ENCODE measurements around the gene SMAGP.
"Not testable (repeated sequence)": the region's sequence is repeated elsewhere in the genome, so short reads cannot be mapped to it uniquely, and the experiment has no call there.

The SMAGP gene

GRCh38 chr12:51224625-51225024, 45.6 kb downstream of the SMAGP start:
- DNase-seq (ENCODE audit: low spot score): no peak

- DNase-seq (ENCODE audit: low spot score): no peak
Observed at GRCh38 chr12:51222461-51222860, 47.8 kb downstream of the SMAGP start.

- not testable (repeated sequence) for DNase-seq (ENCODE audit: low spot score)
Observed at GRCh38 chr12:51219857-51220256, 50.4 kb downstream of the SMAGP start.

DNA sequence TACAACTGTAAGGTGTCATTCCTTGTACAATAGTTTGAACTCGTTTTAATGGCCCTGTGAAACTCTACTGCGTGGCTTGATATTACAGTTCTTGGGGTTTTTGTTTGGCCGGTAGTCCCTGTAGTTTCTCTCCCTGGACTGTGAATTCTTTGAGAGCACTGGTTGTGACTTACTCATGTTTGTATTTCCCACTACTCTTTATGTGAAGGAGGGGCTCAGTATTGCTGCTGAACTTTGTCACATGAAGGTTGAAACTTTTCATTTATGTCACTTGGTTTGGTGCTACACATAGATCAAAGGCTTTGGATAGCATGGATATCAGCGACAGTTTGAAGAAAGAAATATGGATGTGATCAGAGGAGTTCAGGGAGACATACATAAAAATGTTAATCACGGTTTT, 50.9 kb downstream of the SMAGP start:
- DNase-seq (ENCODE audit: low spot score): no peak

DNA sequence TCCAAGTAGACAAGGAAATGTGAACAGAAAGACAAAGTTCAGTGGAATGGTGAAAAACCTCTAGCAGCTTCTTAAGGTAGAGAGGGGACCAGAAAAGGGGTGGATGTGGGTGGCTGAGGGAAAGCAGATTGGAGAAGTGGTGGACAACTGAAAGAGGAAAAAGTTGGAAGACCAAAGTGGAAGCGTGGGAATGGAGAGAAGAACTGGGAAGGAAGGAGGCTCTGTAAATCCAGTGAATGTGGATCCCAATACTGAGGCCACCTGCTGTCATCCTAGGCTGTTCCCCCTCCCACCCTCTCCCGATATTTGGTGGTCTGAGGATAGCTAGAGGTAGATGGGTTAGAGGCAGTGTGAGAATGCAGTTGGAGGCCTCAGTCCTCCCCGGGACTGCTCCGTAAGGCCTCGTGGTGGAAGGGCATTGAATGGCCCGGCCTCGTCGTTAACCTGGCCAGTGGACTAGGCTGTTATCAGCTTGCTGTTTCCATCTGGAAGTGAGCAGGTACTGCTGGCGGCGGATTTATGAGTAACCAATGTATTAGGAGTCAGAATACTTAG, 51.5 kb downstream of the SMAGP start:
- DNase-seq (ENCODE audit: low spot score): no peak

DNA sequence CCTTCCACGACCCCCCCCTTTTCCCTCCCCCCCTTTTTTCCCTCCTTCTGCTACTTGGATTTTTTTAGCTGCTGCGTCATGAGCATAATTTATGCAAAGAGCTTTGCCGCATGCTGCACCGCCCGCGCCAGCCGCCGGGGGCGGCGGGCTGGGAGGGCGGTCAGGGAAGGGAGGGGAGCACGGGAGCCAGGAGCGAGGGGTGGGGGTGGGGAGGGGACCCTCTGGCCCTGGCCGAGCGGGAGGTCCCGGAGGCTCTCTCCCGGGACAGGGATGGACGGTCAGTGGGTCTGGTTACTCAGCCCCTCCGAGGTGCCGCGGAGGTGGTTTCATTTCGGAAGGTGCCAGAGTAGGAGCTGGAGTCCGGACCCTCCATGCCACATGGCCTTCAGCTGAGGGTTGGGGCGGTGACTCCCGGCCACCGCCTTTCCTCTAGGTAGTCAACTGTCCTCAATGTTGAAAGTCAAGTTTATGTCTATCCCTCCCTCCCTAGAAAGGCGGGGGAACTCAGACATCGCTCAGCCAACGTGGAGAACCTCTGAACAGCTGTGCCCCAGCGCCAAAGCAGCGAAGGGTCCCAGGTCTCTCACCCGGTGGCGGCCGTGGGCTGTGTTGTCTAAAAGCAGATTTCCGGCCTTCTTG, 52.1 kb downstream of the SMAGP start, which contains the start of gene POU6F1:
POU6F1 (minus strand) TSS at position 95 of the 639 bp plus-strand sequence. CDS start 11,226 bp downstream, outside the sequence.
- DNase-seq (ENCODE audit: low spot score): peak; percentile 88

DNA sequence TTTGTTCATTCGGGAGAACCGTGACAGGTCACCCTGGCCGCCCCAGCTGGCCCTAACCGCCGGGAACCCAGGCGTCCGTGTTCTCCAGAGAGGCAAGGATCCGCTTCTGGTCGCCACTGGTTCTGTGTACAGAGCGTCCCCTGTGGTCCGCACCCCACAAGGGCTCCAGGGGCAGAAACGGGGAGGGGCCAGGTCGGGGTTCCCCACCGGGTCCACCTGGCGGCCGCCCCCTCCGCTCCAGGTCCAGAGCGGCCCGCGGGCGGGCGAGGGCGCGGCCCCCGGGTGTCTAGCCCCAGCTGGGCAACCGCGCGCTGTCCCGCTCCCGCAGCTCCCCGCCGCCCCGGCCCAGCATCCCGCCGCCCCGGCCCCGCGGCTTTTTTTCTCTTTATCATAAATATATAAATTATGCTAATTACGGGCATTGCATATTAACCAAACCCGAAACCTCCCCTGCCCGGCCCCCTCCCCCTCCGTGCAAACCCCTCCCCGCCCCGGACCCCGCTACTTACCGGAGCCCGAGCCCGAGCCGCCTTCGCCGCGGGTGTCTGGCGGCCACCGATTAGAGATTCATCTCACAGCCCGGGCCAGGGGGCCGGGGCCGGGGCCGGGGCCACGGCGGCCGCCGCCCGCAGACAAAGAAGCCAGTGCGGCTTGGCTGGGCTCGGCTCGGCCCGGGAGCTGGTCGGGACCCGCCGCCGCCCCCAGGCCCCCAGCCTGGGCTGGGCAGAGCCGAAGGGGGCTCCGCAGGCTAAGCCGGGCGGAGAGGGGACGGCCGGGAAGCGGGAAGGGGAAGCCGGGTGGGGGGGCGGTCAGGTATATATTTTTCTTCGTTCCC, 52.9 kb downstream of the SMAGP start:
- DNase-seq (ENCODE audit: low spot score): peak; percentile 58

GRCh38 chr12:51216642-51217041, 53.6 kb downstream of the SMAGP start:
- no peak for DNase-seq (ENCODE audit: low spot score)

DNA sequence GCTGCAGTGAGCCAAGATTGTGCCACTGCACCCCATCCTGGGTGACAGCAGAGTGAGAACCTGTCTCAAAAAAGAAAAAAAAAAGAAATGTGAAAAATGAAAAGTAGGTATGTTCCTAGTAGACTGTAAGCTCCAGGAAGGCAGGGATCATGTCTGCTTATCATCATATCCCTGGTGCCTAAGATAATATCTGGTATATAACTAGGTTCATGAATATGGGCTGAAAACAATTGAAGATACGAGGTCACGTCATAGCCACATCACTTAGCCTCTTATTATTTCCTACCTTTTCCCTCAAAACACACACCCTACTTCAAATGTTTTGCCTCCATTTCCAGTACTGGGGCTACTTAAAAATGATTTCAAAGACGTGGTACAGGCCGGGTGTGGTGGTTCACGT, 55.3 kb downstream of the SMAGP start:
- DNase-seq (ENCODE audit: low spot score): no peak

DNA sequence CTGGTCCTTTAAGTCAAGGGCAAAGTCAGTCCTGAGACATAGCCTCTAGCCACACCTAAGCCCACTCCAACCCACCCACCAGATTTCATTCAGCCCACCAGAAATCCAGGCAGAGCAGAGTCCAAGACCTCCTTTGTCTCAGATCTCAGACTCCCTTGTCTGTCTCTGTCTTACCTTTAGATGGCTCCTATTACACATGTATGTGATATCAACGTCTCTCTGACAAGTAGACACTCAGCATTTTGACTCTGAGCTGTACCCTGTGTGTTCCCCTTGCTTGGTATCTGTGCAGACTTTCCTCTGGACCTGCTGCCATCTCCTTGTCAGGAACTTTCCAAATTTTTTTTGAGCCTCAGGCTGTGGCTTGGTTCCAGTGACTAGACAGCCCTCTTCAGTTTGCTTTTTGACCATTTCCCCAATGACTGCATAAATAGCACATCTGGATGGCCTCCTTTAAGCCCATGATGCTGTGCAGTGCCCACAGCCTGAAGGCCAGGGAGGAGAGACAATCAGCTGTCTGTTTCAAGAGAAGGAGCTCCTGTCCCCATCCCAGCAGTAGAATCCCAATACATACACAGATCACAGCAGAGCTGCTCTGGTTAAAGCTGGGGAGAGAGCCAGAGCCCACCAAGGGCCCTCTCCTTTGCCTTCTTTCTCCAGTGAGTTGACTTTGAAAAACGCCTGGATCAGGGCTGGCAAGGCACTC, 59.4 kb downstream of the SMAGP start:
- DNase-seq (ENCODE audit: low spot score): peak; percentile 93

DNA sequence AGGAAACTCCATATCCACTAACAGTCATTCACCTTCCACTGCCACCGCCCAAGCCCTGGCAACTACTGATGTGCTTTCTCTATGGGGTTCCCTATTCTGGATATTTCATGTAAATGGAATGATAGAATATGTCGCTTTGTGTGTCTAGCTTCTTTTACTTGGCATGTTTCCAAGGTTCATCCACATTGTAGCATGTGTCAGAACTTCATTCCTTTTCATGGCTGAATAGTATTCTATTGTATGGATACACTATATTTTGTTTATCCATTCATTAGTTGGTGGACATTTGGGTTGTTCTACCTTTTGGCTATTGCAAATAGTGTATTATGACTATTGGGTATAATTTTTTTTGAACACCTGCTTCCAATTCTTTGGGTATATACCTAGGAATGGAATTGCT, 61.0 kb downstream of the SMAGP start:
- no peak for DNase-seq (ENCODE audit: low spot score)

- no peak for DNase-seq (ENCODE audit: low spot score)
Observed at GRCh38 chr12:51208016-51208660, 62.1 kb downstream of the SMAGP start.

- DNase-seq (ENCODE audit: low spot score): peak; percentile 78
Observed at GRCh38 chr12:51205350-51205749, 64.9 kb downstream of the SMAGP start.

GRCh38 chr12:51202718-51203117, 67.5 kb downstream of the SMAGP start:
- DNase-seq (ENCODE audit: low spot score): no peak

DNA sequence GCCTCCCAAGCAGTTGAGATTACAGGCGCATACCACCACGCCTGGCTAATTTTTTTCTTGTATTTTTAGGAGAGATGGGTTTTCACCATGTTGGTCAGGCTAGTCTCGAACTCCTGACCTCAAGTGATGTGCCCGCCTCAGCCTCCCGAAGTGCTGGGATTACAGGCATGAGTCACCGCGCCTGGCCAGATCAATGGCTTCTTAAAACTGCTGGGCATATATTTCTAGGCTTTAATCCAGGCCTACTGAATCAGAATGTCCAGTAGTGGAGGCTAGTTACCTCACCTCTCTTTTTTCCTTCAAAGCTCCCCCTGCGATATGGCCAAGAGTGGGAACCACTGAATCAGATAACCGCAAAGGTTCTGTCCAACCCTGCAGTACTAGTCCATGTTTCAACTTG, 69.4 kb downstream of the SMAGP start:
- DNase-seq (ENCODE audit: low spot score): no peak

DNA sequence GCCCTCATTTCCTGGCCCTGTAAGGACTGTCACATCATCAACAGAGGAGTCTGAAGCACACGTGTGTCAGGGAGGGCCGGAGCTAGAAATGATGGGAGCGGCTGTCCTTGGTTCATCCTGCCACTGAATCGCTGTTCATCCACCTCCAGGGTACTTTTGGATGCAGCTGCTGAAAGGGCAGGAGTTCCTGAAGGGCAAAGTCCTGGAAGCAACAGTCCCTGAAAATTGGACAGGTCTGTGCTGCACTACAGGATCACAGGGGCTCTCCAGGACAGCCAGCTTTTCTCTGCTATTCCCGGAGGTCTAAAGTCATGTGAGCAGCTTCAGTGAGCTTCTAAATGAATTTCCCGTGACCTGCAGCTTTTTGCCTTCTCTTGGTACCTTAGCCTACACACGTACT, 70.1 kb downstream of the SMAGP start:
- DNase-seq (ENCODE audit: low spot score): no peak

- no peak for DNase-seq (ENCODE audit: low spot score)
Observed at GRCh38 chr12:51199366-51199945, 70.8 kb downstream of the SMAGP start.

DNA sequence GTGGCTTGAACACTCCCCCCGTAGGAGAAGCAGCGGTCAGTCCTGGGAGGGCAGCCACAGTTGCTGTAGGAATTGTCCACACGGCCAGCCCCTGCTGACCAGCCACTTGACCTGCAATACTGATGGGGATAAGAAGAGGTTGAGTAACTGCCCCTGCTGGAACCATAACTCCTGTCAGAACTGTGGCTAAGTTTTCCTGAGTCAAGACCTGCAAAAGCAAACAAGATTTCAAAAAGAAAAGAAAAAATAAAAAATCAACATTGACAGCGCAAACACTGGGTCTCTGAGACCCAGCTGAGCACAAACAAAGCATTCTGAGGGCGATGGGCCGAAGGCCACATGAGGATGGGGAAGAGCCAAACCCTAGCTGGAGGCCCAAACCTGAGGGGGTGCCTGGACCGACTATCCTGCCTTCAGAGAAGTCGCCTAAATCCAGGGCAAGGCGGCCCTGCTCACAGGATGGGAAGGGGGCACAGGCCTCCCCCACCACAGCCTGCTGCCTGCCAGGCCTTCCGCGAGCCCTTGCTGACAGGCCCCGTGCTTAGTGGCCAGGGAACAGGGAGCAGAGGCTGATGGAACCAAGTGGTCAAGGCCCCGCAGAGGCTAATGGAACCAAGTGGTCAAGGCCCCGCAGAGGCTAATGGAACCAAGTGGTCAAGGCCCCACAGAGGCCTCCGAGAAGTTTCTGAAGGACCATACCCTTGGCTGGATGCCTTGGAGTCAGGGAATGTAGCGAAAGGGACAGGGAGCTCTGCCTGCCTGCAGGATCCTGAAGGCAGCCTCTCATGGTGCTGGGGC, 71.4 kb downstream of the SMAGP start:
- no peak for DNase-seq (ENCODE audit: low spot score)

DNA sequence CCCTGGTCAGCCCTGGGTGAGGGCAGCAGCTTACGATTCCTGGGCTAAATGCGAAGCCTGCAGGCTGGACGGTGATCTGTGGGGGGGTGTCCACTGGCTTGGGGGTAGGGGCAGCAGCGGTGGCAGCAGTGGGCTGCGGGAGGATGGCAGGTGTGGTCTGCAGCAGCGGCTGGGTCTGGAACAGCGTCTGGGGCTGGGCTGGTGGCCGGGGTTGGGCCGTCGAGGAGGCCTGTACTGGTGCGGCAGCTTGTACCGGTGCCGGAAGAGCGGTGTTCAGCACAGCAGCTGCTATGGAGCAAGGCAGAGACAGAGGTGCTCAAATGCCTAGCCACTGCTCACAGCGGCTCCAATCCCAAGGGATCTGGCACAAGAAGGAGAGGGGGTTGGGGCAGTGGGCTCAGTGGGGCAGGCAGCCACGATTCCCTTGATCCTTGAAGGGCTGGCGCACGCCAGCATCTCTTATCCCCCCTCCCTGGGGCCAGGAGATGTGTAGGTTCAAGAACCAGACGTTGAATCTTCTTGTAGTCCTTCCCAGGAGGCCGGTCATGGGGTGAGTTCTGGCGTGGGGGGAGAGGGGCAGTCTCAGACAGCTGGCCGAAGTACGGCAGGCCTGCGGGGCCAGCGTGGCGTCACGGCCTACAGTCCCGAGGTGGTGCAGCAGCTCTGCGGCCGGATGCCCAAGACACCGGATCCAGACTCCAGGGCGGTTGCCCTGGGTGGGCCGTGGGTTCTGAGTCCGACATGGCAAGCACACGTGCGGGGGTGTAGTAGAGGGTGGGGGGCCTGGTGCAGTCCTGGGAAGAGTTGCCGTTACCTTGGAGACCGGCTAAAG, 72.3 kb downstream of the SMAGP start:
- DNase-seq (ENCODE audit: low spot score): no peak

- DNase-seq (ENCODE audit: low spot score): no peak
Observed at GRCh38 chr12:51196547-51196946, 73.7 kb downstream of the SMAGP start.

Measured in pons (tissue), 1 donor.